Measurements from ENCODE around the gene ZNF345.

Gene ZNF345

GRCh38 chr19:36850559-36851442 lies at the start of gene ZNF345:
Gene ZNF345, plus strand, starts transcription at chr19:36850876. Its CDS starts 25,955 bp downstream, at chr19:36876831.
- no peak for TF ChIP-seq JUND (IDR thresholded peaks at IDR 0.05; ENCODE audit: low read depth)
- DNase-seq (ENCODE audit: low read depth in 1 of 2, low spot score in 1 of 2): peak; percentile 42 to 93
- in situ Hi-C loops (cut with HindIII; ENCODE audit: low pct_unique_long_range_greater_than_20kb, low sequenced_read_pairs): no loop called here

GRCh38 chr19:36805364-36805763 lies 45.3 kb upstream of the ZNF345 start:
- in situ Hi-C loops (cut with HindIII; ENCODE audit: low pct_unique_long_range_greater_than_20kb, low sequenced_read_pairs): no loop called here
- DNase-seq (ENCODE audit: low read depth in 1 of 2, low spot score in 1 of 2): no peak
- no peak for TF ChIP-seq JUND (IDR thresholded peaks at IDR 0.05; ENCODE audit: low read depth)

GRCh38 chr19:36807029-36807428 lies 43.6 kb upstream of the ZNF345 start:
- TF ChIP-seq JUND (IDR thresholded peaks at IDR 0.05; ENCODE audit: low read depth): no peak
- DNase-seq (ENCODE audit: low read depth in 1 of 2, low spot score in 1 of 2): no peak
- in situ Hi-C loops (cut with HindIII; ENCODE audit: low pct_unique_long_range_greater_than_20kb, low sequenced_read_pairs): no loop called here

- in situ Hi-C loops (cut with HindIII; ENCODE audit: low pct_unique_long_range_greater_than_20kb, low sequenced_read_pairs): no loop called here
- DNase-seq (ENCODE audit: low read depth in 1 of 2, low spot score in 1 of 2): no peak
- no peak for TF ChIP-seq JUND (IDR thresholded peaks at IDR 0.05; ENCODE audit: low read depth)
These were observed 31.5 kb upstream of the ZNF345 start for GRCh38 chr19:36819130-36819630.

- in situ Hi-C loops (cut with HindIII; ENCODE audit: low pct_unique_long_range_greater_than_20kb, low sequenced_read_pairs): no loop called here
- DNase-seq (ENCODE audit: low read depth in 1 of 2, low spot score in 1 of 2): no peak
- TF ChIP-seq JUND (IDR thresholded peaks at IDR 0.05; ENCODE audit: low read depth): no peak
These were observed 28.9 kb upstream of the ZNF345 start for GRCh38 chr19:36821758-36822157.

- DNase-seq (ENCODE audit: low read depth in 1 of 2, low spot score in 1 of 2): no peak
- TF ChIP-seq JUND (IDR thresholded peaks at IDR 0.05; ENCODE audit: low read depth): no peak
- in situ Hi-C loops (cut with HindIII; ENCODE audit: low pct_unique_long_range_greater_than_20kb, low sequenced_read_pairs): no loop called here
These were observed 17.2 kb upstream of the ZNF345 start for GRCh38 chr19:36833430-36833829.

- DNase-seq (ENCODE audit: low read depth in 1 of 2, low spot score in 1 of 2): no peak
- no peak for TF ChIP-seq JUND (IDR thresholded peaks at IDR 0.05; ENCODE audit: low read depth)
- in situ Hi-C loops (cut with HindIII; ENCODE audit: low pct_unique_long_range_greater_than_20kb, low sequenced_read_pairs): no loop called here
These were observed 13.3 kb upstream of the ZNF345 start for GRCh38 chr19:36837176-36837905.

- DNase-seq (ENCODE audit: low read depth in 1 of 2, low spot score in 1 of 2): peak; percentile 34 to 92
- in situ Hi-C loops (cut with HindIII; ENCODE audit: low pct_unique_long_range_greater_than_20kb, low sequenced_read_pairs): no loop called here
- no peak for TF ChIP-seq JUND (IDR thresholded peaks at IDR 0.05; ENCODE audit: low read depth)
These were observed 12.5 kb upstream of the ZNF345 start, which contains the start of gene ZNF790 for GRCh38 chr19:36837906-36838783. Gene ZNF790, minus strand, starts transcription at chr19:36838387. Its CDS starts 12,768 bp downstream, at chr19:36825619.

GRCh38 chr19:36838784-36839324 lies 11.8 kb upstream of the ZNF345 start:
- no peak for TF ChIP-seq JUND (IDR thresholded peaks at IDR 0.05; ENCODE audit: low read depth)
- in situ Hi-C loops (cut with HindIII; ENCODE audit: low pct_unique_long_range_greater_than_20kb, low sequenced_read_pairs): no loop called here
- no peak for DNase-seq (ENCODE audit: low read depth in 1 of 2, low spot score in 1 of 2)

- DNase-seq (ENCODE audit: low read depth in 1 of 2, low spot score in 1 of 2): no peak
- no peak for TF ChIP-seq JUND (IDR thresholded peaks at IDR 0.05; ENCODE audit: low read depth)
- in situ Hi-C loops (cut with HindIII; ENCODE audit: low pct_unique_long_range_greater_than_20kb, low sequenced_read_pairs): no loop called here
These were observed 2.7 kb upstream of the ZNF345 start for GRCh38 chr19:36847968-36848367.

- in situ Hi-C loops (cut with HindIII; ENCODE audit: low pct_unique_long_range_greater_than_20kb, low sequenced_read_pairs): no loop called here
- peak; percentile 55 to 88 for DNase-seq (ENCODE audit: low read depth in 1 of 2, low spot score in 1 of 2)
These were observed 746 bp upstream of the ZNF345 start for GRCh38 chr19:36849701-36850558.

More at GRCh38 chr19:36849701-36850558, 746 bp upstream of the ZNF345 start:
- TF ChIP-seq JUND (IDR thresholded peaks at IDR 0.05; ENCODE audit: low read depth): no peak
